ENCODE measurements around the gene SMARCA4.

Gene SMARCA4

GRCh38 chr19:11038511-11038910 is 77.7 kb downstream of the SMARCA4 start:
- Mint-ChIP-seq H3K9me3 (no peaks in the 10 kb centered on the region), H3K27me3 (ENCODE audit: low read depth) (no peaks in the 10 kb centered on the region), H3K36me3 (ENCODE audit: low read depth) (peaks cover 27% of the 10 kb centered on the region), H3K4me1 (ENCODE audit: low read depth) (peaks cover 7% of the 10 kb centered on the region), H3K4me3 (no peak overlapping the region), H3K27ac (no peak overlapping the region)

- H3K4me1 Mint-ChIP-seq (ENCODE audit: low read depth) = no peaks in the 10 kb centered on the region
- H3K4me3 Mint-ChIP-seq = no peak overlapping the region
- H3K27ac Mint-ChIP-seq = no peak overlapping the region
- no peaks in the 10 kb centered on the region for H3K27me3 Mint-ChIP-seq (ENCODE audit: low read depth)
- no peaks in the 10 kb centered on the region for H3K9me3 Mint-ChIP-seq
- peaks cover 28% of the 10 kb centered on the region for H3K36me3 Mint-ChIP-seq (ENCODE audit: low read depth)
Measured at GRCh38 chr19:11041194-11041593, 80.4 kb downstream of the SMARCA4 start.

- H3K4me3 Mint-ChIP-seq = no peak overlapping the region
- H3K9me3 Mint-ChIP-seq = no peaks in the 10 kb centered on the region
- H3K4me1 Mint-ChIP-seq (ENCODE audit: low read depth) = no peaks in the 10 kb centered on the region
- H3K27ac Mint-ChIP-seq = no peak overlapping the region
- no peaks in the 10 kb centered on the region for H3K27me3 Mint-ChIP-seq (ENCODE audit: low read depth)
- H3K36me3 Mint-ChIP-seq (ENCODE audit: low read depth) = peaks cover 26% of the 10 kb centered on the region
Measured at GRCh38 chr19:11041966-11042627, 81.3 kb downstream of the SMARCA4 start.

GRCh38 chr19:11044431-11044830 is 83.6 kb downstream of the SMARCA4 start:
- H3K27me3 Mint-ChIP-seq (ENCODE audit: low read depth) = no peaks in the 10 kb centered on the region
- H3K4me3 Mint-ChIP-seq = no peak overlapping the region
- no peak overlapping the region for H3K27ac Mint-ChIP-seq
- H3K9me3 Mint-ChIP-seq = no peaks in the 10 kb centered on the region
- peaks cover 12% of the 10 kb centered on the region for H3K4me1 Mint-ChIP-seq (ENCODE audit: low read depth)
- peaks cover 22% of the 10 kb centered on the region for H3K36me3 Mint-ChIP-seq (ENCODE audit: low read depth)

- Mint-ChIP-seq H3K36me3 (ENCODE audit: low read depth) (peaks cover 23% of the 10 kb centered on the region), H3K9me3 (no peaks in the 10 kb centered on the region), H3K27me3 (ENCODE audit: low read depth) (no peaks in the 10 kb centered on the region), H3K4me1 (ENCODE audit: low read depth) (peaks cover 14% of the 10 kb centered on the region), H3K4me3 (no peak overlapping the region), H3K27ac (no peak overlapping the region)
Measured at GRCh38 chr19:11045536-11045935, 84.7 kb downstream of the SMARCA4 start.

GRCh38 chr19:11046605-11047354 is 86.0 kb downstream of the SMARCA4 start:
- H3K4me3 Mint-ChIP-seq = no peak overlapping the region

GRCh38 chr19:11047866-11048265 is 87.0 kb downstream of the SMARCA4 start:
- Mint-ChIP-seq H3K36me3 (ENCODE audit: low read depth) (peaks cover 21% of the 10 kb centered on the region), H3K27ac (no peak overlapping the region), H3K4me3 (no peak overlapping the region), H3K9me3 (no peaks in the 10 kb centered on the region), H3K4me1 (ENCODE audit: low read depth) (peaks cover 14% of the 10 kb centered on the region), H3K27me3 (ENCODE audit: low read depth) (no peaks in the 10 kb centered on the region)

More at GRCh38 chr19:11046605-11047354, 86.0 kb downstream of the SMARCA4 start:
- no peaks in the 10 kb centered on the region for H3K27me3 Mint-ChIP-seq (ENCODE audit: low read depth)
- no peak overlapping the region for H3K27ac Mint-ChIP-seq
- H3K36me3 Mint-ChIP-seq (ENCODE audit: low read depth) = peaks cover 23% of the 10 kb centered on the region
- peaks cover 14% of the 10 kb centered on the region for H3K4me1 Mint-ChIP-seq (ENCODE audit: low read depth)
- H3K9me3 Mint-ChIP-seq = no peaks in the 10 kb centered on the region

GRCh38 chr19:11050323-11051114 is 89.7 kb downstream of the SMARCA4 start:
- Mint-ChIP-seq H3K9me3 (no peaks in the 10 kb centered on the region), H3K4me1 (ENCODE audit: low read depth) (peaks cover 14% of the 10 kb centered on the region), H3K27me3 (ENCODE audit: low read depth) (no peaks in the 10 kb centered on the region), H3K4me3 (no peak overlapping the region), H3K27ac (no peak overlapping the region), H3K36me3 (ENCODE audit: low read depth) (peaks cover 9% of the 10 kb centered on the region)

- Mint-ChIP-seq H3K4me1 (ENCODE audit: low read depth) (peaks cover 8% of the 10 kb centered on the region), H3K27me3 (ENCODE audit: low read depth) (no peaks in the 10 kb centered on the region), H3K27ac (no peak overlapping the region), H3K36me3 (ENCODE audit: low read depth) (peaks cover 3% of the 10 kb centered on the region), H3K9me3 (no peaks in the 10 kb centered on the region), H3K4me3 (no peak overlapping the region)
Measured at GRCh38 chr19:11053817-11054195, 93.0 kb downstream of the SMARCA4 start.

GRCh38 chr19:11054200-11054599 is 93.4 kb downstream of the SMARCA4 start:
- peaks cover 3% of the 10 kb centered on the region for H3K36me3 Mint-ChIP-seq (ENCODE audit: low read depth)
- no peaks in the 10 kb centered on the region for H3K9me3 Mint-ChIP-seq
- H3K4me3 Mint-ChIP-seq = no peak overlapping the region
- no peak overlapping the region for H3K27ac Mint-ChIP-seq
- peaks cover 4% of the 10 kb centered on the region for H3K4me1 Mint-ChIP-seq (ENCODE audit: low read depth)
- no peaks in the 10 kb centered on the region for H3K27me3 Mint-ChIP-seq (ENCODE audit: low read depth)

- Mint-ChIP-seq H3K9me3 (no peaks in the 10 kb centered on the region), H3K27ac (no peak overlapping the region), H3K4me3 (no peak overlapping the region), H3K36me3 (ENCODE audit: low read depth) (peaks cover 3% of the 10 kb centered on the region), H3K4me1 (ENCODE audit: low read depth) (no peaks in the 10 kb centered on the region), H3K27me3 (ENCODE audit: low read depth) (no peaks in the 10 kb centered on the region)
Measured at GRCh38 chr19:11054628-11055027, 93.8 kb downstream of the SMARCA4 start.

GRCh38 chr19:11058246-11059030 is 97.6 kb downstream of the SMARCA4 start:
- no peaks in the 10 kb centered on the region for H3K27me3 Mint-ChIP-seq (ENCODE audit: low read depth)
- H3K36me3 Mint-ChIP-seq (ENCODE audit: low read depth) = peaks cover 8% of the 10 kb centered on the region
- no peaks in the 10 kb centered on the region for H3K9me3 Mint-ChIP-seq
- H3K4me3 Mint-ChIP-seq = no peak overlapping the region
- no peaks in the 10 kb centered on the region for H3K4me1 Mint-ChIP-seq (ENCODE audit: low read depth)
- no peak overlapping the region for H3K27ac Mint-ChIP-seq

GRCh38 chr19:11059511-11060358 is 98.9 kb downstream of the SMARCA4 start:
- H3K4me3 Mint-ChIP-seq = no peak overlapping the region
- H3K9me3 Mint-ChIP-seq = no peaks in the 10 kb centered on the region
- H3K27ac Mint-ChIP-seq = no peak overlapping the region
- no peaks in the 10 kb centered on the region for H3K27me3 Mint-ChIP-seq (ENCODE audit: low read depth)
- peaks cover 8% of the 10 kb centered on the region for H3K36me3 Mint-ChIP-seq (ENCODE audit: low read depth)
- no peaks in the 10 kb centered on the region for H3K4me1 Mint-ChIP-seq (ENCODE audit: low read depth)

All from T-helper 1 cell treated with Interleukin-12 subunit alpha and Interleukin-12 subunit beta and Interleukin-4 antibody, amounts not matched to agents 30 μg/mL and 1 μg/mL, for 36 hours (primary cell).